Parathyroid adenoma (tissue), 2 donors: ENCODE results near the gene UBN1.

Source experiments
- H2AFZ ChIP-seq: fragments of 300-600 bp; sonication (generic); one replicate; pipeline ENCODE4 v1.7.0; 2017; ENCODE audit warnings: antibody characterized with exemption, mild to moderate bottlenecking
- H3K27ac ChIP-seq: fragments of 300-600 bp; sonication (generic); one replicate; pipeline ENCODE4 v1.7.0; 2017
- H3K27me3 ChIP-seq: fragments of 300-600 bp; sonication (generic); one replicate; pipeline ENCODE4 v1.7.0; 2017; ENCODE audit warnings: low read length; ENCODE audit not compliant: control insufficient read depth, insufficient read depth
- H3K36me3 ChIP-seq: fragments of 300-600 bp; sonication (generic); one replicate; pipeline ENCODE4 v1.7.0; 2017; ENCODE audit warnings: low read length; ENCODE audit not compliant: control insufficient read depth, insufficient read depth
- H3K4me1 ChIP-seq: fragments of 300-600 bp; sonication (generic); one replicate; pipeline ENCODE4 v1.7.0; 2017; ENCODE audit warnings: control low read depth
- H3K4me2 ChIP-seq: fragments of 300-600 bp; sonication (generic); one replicate; pipeline ENCODE4 v1.7.0; 2017; ENCODE audit warnings: low read length
- H3K4me3 ChIP-seq: fragments of 300-600 bp; sonication (generic); one replicate; pipeline ENCODE4 v1.7.0; 2017; ENCODE audit warnings: low read depth, low read length
- H3K79me2 ChIP-seq: fragments of 300-600 bp; sonication (generic); one replicate; pipeline ENCODE4 v1.7.0; 2017; ENCODE audit warnings: control low read depth
- H3K9ac ChIP-seq: fragments of 300-600 bp; sonication (generic); one replicate; pipeline ENCODE4 v1.7.0; 2017; ENCODE audit warnings: mild to moderate bottlenecking
- H3K9me3 ChIP-seq: fragments of 300-600 bp; sonication (generic); one replicate; pipeline ENCODE4 v1.7.0; 2017; ENCODE audit warnings: low read length; ENCODE audit not compliant: control insufficient read depth
- TF ChIP-seq, protein P1 (sequence below): fragments of 300-600 bp; sonication (generic); IDR thresholded peaks from one replicate; pipeline ENCODE4 v1.7.0; 2017; ENCODE audit warnings: antibody characterized with exemption, mild to moderate bottlenecking
- donor health status: primary hyperparathyroidism.

UBN1 gene

DNA sequence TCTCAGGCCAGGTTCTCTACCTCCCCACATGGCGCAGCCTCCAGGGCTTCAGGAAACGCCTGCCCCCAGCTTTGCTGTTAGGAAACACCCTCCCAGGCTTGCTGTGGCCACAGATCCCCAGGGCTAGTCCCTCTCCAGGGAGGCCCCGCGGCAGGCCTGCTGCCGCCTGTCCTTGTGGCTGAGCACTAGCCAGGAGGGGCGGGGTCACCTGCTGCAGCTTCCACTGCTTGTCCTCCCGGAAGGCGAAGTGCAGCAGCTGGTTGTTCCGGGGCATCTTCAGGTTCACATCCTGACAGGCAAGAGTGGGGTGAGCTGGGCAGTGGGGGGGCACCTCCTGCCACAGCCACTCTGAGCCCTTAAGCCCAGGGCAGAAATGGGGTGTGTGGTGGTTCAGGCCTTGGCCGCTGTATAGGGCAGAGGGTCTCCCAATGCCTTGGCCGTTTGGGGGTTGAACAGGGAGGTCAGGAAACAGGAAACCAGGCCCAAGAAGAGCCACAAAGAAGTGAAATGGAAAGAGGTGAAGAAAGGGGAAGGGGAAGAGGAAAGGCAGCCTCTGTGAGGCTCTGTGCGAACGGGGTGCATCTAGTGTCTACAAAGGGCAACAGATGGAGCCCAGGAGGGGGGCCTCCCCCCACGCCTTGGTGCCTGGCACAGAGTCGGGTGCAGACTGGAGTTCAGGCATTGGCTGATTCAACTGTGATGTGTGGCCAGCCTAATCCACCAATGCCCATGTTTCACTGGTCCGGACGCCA is 46.8 kb upstream of the UBN1 start:
- H3K4me2 ChIP-seq = no peak overlapping the region
- TF ChIP-seq, protein P1, sequence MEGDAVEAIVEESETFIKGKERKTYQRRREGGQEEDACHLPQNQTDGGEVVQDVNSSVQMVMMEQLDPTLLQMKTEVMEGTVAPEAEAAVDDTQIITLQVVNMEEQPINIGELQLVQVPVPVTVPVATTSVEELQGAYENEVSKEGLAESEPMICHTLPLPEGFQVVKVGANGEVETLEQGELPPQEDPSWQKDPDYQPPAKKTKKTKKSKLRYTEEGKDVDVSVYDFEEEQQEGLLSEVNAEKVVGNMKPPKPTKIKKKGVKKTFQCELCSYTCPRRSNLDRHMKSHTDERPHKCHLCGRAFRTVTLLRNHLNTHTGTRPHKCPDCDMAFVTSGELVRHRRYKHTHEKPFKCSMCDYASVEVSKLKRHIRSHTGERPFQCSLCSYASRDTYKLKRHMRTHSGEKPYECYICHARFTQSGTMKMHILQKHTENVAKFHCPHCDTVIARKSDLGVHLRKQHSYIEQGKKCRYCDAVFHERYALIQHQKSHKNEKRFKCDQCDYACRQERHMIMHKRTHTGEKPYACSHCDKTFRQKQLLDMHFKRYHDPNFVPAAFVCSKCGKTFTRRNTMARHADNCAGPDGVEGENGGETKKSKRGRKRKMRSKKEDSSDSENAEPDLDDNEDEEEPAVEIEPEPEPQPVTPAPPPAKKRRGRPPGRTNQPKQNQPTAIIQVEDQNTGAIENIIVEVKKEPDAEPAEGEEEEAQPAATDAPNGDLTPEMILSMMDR = no peak
- no peaks in the 10 kb centered on the region for H3K27me3 ChIP-seq
- no peaks in the 10 kb centered on the region for H3K36me3 ChIP-seq
- no peak overlapping the region for H2AFZ ChIP-seq
- H3K4me3 ChIP-seq = no peak overlapping the region
- H3K9me3 ChIP-seq = no peaks in the 10 kb centered on the region
- H3K79me2 ChIP-seq = no peaks in the 10 kb centered on the region
- no peak overlapping the region for H3K9ac ChIP-seq
- H3K4me1 ChIP-seq = peaks cover 10% of the 10 kb centered on the region
- H3K27ac ChIP-seq = no peak overlapping the region

DNA sequence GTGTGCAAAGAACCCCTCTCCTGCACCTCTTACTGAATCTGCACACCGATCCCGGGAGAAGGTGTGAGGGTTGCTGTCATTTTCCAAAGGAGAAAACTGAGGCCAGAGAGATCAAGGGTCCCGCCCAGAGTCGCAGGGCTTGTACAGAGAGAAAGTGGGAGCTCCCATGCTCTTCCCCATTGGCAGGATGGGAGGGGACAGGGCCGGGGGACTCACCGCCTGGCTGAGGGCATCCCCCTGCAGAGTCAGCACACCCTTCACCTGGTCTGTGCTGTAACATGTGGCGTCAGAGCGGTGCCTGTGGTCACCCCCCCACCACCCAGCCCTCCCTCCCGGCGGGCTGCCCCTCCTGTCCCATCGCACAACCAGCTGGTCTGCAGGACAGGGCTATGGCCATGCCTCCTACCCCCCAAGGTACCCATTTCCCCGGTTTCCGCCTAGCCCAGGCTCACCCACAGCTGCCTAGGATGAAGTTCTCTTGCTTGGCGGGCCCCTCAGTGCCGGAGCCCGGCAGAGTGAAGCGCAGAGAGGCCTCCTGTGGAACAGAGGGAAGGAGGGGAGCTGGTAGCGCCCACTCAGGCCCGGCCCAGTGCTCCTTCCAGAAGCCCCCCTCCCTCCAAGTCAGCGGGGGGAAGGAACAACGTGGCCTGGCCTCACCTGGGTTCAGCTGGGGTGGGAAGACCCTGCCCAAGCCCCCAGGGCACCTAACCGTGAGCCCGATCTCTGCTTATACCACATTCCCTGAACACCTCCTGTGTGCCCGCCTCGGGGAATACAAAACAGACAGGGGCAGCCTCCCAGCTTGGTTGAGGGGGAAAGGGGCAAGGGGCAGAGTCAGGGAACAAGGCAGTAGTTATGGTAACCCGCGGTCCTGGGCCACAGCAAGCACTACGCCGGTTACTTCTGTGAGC is 46.0 kb upstream of the UBN1 start:
- H3K79me2 ChIP-seq = no peaks in the 10 kb centered on the region
- H3K9ac ChIP-seq = no peak overlapping the region
- H3K27me3 ChIP-seq = no peaks in the 10 kb centered on the region
- no peaks in the 10 kb centered on the region for H3K36me3 ChIP-seq
- peak overlapping the region; percentile 96 for H3K4me2 ChIP-seq
- H3K4me3 ChIP-seq = peak overlapping the region; percentile 92
- H3K9me3 ChIP-seq = no peaks in the 10 kb centered on the region
- peak overlapping the region; percentile 91 for H2AFZ ChIP-seq
- peak overlapping the region; percentile 79 for H3K27ac ChIP-seq
- TF ChIP-seq, protein P1 = no peak
- peaks cover 10% of the 10 kb centered on the region for H3K4me1 ChIP-seq

DNA sequence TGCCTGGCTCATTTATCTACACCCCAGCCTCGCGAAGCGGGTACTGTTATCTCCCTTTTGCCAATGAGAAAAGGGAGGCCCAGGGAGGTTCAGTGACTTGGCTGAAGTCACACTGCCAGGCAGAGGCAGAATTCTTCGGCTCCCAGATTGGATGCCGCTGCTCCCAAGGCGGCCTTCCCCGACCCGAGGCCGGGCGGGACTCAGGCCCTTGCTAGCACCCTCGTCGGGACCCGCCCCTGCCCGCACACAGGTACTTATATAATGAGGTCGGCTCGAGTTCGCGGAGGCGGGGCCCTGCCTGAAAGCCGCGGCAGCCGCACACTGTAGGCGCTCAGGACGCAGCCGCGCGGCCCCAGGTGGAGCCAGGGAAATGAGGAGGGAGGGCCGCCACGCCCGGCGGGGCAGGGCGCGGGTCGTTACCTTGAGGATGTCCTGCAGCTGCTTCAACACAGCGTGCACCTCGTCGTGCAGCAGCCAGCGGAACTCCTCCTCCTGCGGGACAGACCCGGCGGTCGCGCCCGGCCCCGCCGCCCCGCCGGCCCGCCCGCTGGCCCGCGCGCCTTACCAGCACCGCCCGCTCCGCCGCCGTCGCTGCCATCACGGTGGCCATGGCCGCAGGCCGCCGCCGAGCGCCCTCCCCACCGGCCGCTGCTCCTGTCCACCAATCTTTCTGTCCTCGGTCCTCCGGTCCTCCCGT is 45.2 kb upstream of the UBN1 start, which contains the start of gene ROGDI:
TSS of gene ROGDI (minus strand) at position 672 of the 697 bp plus-strand sequence. CDS start at position 610, 62 bp downstream.
- Histone ChIP-seq H3K36me3 (no peaks in the 10 kb centered on the region), H3K27me3 (no peaks in the 10 kb centered on the region), H3K4me2 (peak within 1 kb of the TSS; percentile 96), H2AFZ (peak within 1 kb of the TSS; percentile 99), H3K4me3 (peak within 1 kb of the TSS; percentile 92), H3K4me1 (peaks cover 10% of the 10 kb centered on the region), H3K9ac (peak within 1 kb of the TSS; percentile 13), H3K27ac (peak within 1 kb of the TSS; percentile 79), H3K79me2 (no peaks in the 10 kb centered on the region), H3K9me3 (no peaks in the 10 kb centered on the region)
- TF ChIP-seq, protein P1 = no peak

DNA sequence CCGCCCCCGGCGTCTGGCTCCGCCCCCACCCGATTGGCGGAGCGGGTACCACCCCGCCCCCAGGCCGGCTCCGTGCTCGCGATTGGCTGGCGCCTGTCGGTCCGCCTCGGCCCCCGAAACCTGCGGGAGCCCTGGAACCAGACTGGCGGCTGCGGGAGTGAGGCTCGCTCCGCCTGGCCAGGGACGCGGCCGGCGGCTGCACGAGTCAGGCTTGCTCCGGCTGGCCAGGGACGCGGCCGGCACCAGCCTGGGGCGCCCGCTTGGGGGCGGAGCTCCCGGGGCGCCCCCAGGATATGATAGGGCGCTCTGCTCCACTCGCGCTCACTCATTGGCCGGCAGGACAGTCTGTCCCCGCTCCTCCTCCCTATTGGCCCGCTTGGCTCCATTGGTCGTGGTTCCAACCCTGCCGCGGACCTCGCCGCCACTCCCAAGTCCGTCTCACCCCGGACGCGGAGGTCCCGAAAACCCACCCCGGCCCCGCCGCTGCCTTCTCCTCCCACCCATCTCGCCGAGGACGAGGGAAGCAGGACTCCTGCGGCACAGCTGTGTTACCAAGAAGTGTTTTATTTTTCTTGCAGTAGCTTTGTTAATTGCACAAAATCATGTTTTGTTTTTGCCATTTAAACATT is 44.5 kb upstream of the UBN1 start:
- no peaks in the 10 kb centered on the region for H3K79me2 ChIP-seq
- H2AFZ ChIP-seq = peak overlapping the region; percentile 99
- TF ChIP-seq, protein P1 = peak; percentile 35
- H3K9me3 ChIP-seq = no peaks in the 10 kb centered on the region
- H3K36me3 ChIP-seq = no peaks in the 10 kb centered on the region
- H3K9ac ChIP-seq = peak overlapping the region; percentile 13
- H3K27me3 ChIP-seq = no peaks in the 10 kb centered on the region
- H3K4me2 ChIP-seq = peak overlapping the region; percentile 96
- peak overlapping the region; percentile 92 for H3K4me3 ChIP-seq
- H3K27ac ChIP-seq = peak overlapping the region; percentile 79
- H3K4me1 ChIP-seq = peaks cover 10% of the 10 kb centered on the region
